Measurements from ENCODE around the gene ARHGAP24.
"Not testable (repeated sequence)": the region's sequence is repeated elsewhere in the genome, so short reads cannot be mapped to it uniquely, and the experiment has no call there.

The ARHGAP24 gene

GRCh38 chr4:86014599-86014998 is 539.6 kb downstream of the ARHGAP24 start:
- no peak overlapping the region for H3K4me3 ChIP-seq (ENCODE audit: control insufficient read depth in 1 of 7, extremely low read depth in 1 of 7, insufficient read depth in 4 of 7, low read depth in 2 of 7, low read length in 6 of 7)
- no peak overlapping the region for H3K27ac ChIP-seq (ENCODE audit: insufficient read depth in 1 of 2, low read depth in 1 of 2, low read length in 2 of 2, poor library complexity in 1 of 2, severe bottlenecking in 2 of 2)
- H3K4me1 ChIP-seq (ENCODE audit: control extremely low read depth in 1 of 4, control insufficient read depth in 4 of 4, insufficient read depth in 4 of 4, low read length in 3 of 4): peaks cover 0 to 1% (median 0%) of the 10 kb centered on the region in 4 experiments
- no peaks in the 10 kb centered on the region for H3K36me3 ChIP-seq (ENCODE audit: control insufficient read depth in 4 of 4, insufficient read depth in 4 of 4, low read length in 3 of 4)
- 95% methylated on average over 2 of the region's 5 CpGs for WGBS (ENCODE audit: insufficient coverage)
- ChIA-PET POLR2A (no interaction called here), CTCF (no interaction called here)
- no peaks in the 10 kb centered on the region for H3K9me3 ChIP-seq (ENCODE audit: control extremely low read depth in 1 of 5, control insufficient read depth in 4 of 5, insufficient read depth in 2 of 5, low read depth in 1 of 5, low read length in 4 of 5)
- DNase-seq: no peak
- H3K27me3 ChIP-seq (replicated peaks in 2 of 5; ENCODE audit: control insufficient read depth in 4 of 5, insufficient read depth in 5 of 5, low read length in 4 of 5): no peaks in the 10 kb centered on the region

- H3K27me3 ChIP-seq (replicated peaks in 2 of 5; ENCODE audit: control insufficient read depth in 4 of 5, insufficient read depth in 5 of 5, low read length in 4 of 5): no peaks in the 10 kb centered on the region
- H3K27ac ChIP-seq (ENCODE audit: insufficient read depth in 1 of 2, low read depth in 1 of 2, low read length in 2 of 2, poor library complexity in 1 of 2, severe bottlenecking in 2 of 2): no peak overlapping the region
- no peaks in the 10 kb centered on the region for H3K9me3 ChIP-seq (ENCODE audit: control extremely low read depth in 1 of 5, control insufficient read depth in 4 of 5, insufficient read depth in 2 of 5, low read depth in 1 of 5, low read length in 4 of 5)
- DNase-seq: no peak
- WGBS (ENCODE audit: insufficient coverage): no CpG with 5 or more reads among the region's 2 CpGs
- ChIA-PET POLR2A (no interaction called here), CTCF (no interaction called here)
- H3K4me3 ChIP-seq (ENCODE audit: control insufficient read depth in 1 of 7, extremely low read depth in 1 of 7, insufficient read depth in 4 of 7, low read depth in 2 of 7, low read length in 6 of 7): no peak overlapping the region
- H3K36me3 ChIP-seq (ENCODE audit: control insufficient read depth in 4 of 4, insufficient read depth in 4 of 4, low read length in 3 of 4): no peaks in the 10 kb centered on the region
- peaks cover 0 to 1% (median 0%) of the 10 kb centered on the region in 4 experiments for H3K4me1 ChIP-seq (ENCODE audit: control extremely low read depth in 1 of 4, control insufficient read depth in 4 of 4, insufficient read depth in 4 of 4, low read length in 3 of 4)
These were observed 540.7 kb downstream of the ARHGAP24 start for GRCh38 chr4:86015412-86016350.

- CTCF ChIA-PET: no interaction called here
- H3K27me3 ChIP-seq (replicated peaks in 2 of 5; ENCODE audit: control insufficient read depth in 4 of 5, insufficient read depth in 5 of 5, low read length in 4 of 5): no peaks in the 10 kb centered on the region
- DNase-seq: no peak
- no peaks in the 10 kb centered on the region for H3K36me3 ChIP-seq (ENCODE audit: control insufficient read depth in 4 of 4, insufficient read depth in 4 of 4, low read length in 3 of 4)
- no peak overlapping the region for H3K4me3 ChIP-seq (ENCODE audit: control insufficient read depth in 1 of 7, extremely low read depth in 1 of 7, insufficient read depth in 4 of 7, low read depth in 2 of 7, low read length in 6 of 7)
- no peak overlapping the region for H3K27ac ChIP-seq (ENCODE audit: insufficient read depth in 1 of 2, low read depth in 1 of 2, low read length in 2 of 2, poor library complexity in 1 of 2, severe bottlenecking in 2 of 2)
- POLR2A ChIA-PET: no interaction called here
- no CpG with 5 or more reads among the region's 1 CpG for WGBS (ENCODE audit: insufficient coverage)
- peaks cover 3 to 7% (median 5%) of the 10 kb centered on the region in 4 experiments for H3K4me1 ChIP-seq (ENCODE audit: control extremely low read depth in 1 of 4, control insufficient read depth in 4 of 4, insufficient read depth in 4 of 4, low read length in 3 of 4)
- no peaks in the 10 kb centered on the region for H3K9me3 ChIP-seq (ENCODE audit: control extremely low read depth in 1 of 5, control insufficient read depth in 4 of 5, insufficient read depth in 2 of 5, low read depth in 1 of 5, low read length in 4 of 5)
These were observed 544.4 kb downstream of the ARHGAP24 start for GRCh38 chr4:86019362-86019761.

GRCh38 chr4:86019906-86020305 is 545.0 kb downstream of the ARHGAP24 start:
- CTCF ChIA-PET: interaction anchor here (1.0 kb wide), 1 partner anchor 23 kb away, joined by 3 read pairs; no protein-coding TSS in a partner anchor

GRCh38 chr4:86021671-86022070 is 546.7 kb downstream of the ARHGAP24 start:
- DNase-seq; H3K36me3 ChIP-seq (ENCODE audit: control insufficient read depth in 4 of 4, insufficient read depth in 4 of 4, low read length in 3 of 4); POLR2A ChIA-PET; CTCF ChIA-PET; H3K9me3 ChIP-seq (ENCODE audit: control extremely low read depth in 1 of 5, control insufficient read depth in 4 of 5, insufficient read depth in 2 of 5, low read depth in 1 of 5, low read length in 4 of 5); H3K27me3 ChIP-seq (replicated peaks in 2 of 5; ENCODE audit: control insufficient read depth in 4 of 5, insufficient read depth in 5 of 5, low read length in 4 of 5); H3K27ac ChIP-seq (ENCODE audit: insufficient read depth in 1 of 2, low read depth in 1 of 2, low read length in 2 of 2, poor library complexity in 1 of 2, severe bottlenecking in 2 of 2); H3K4me3 ChIP-seq (ENCODE audit: control insufficient read depth in 1 of 7, extremely low read depth in 1 of 7, insufficient read depth in 4 of 7, low read depth in 2 of 7, low read length in 6 of 7): not testable (repeated sequence)
- peaks cover 5 to 13% (median 9%) of the 10 kb centered on the region in 4 experiments for H3K4me1 ChIP-seq (ENCODE audit: control extremely low read depth in 1 of 4, control insufficient read depth in 4 of 4, insufficient read depth in 4 of 4, low read length in 3 of 4)
- WGBS (ENCODE audit: insufficient coverage): 100% methylated on average over 8 of the region's 24 CpGs

More at GRCh38 chr4:86019906-86020305, 545.0 kb downstream of the ARHGAP24 start:
- Histone ChIP-seq H3K4me1 (ENCODE audit: control extremely low read depth in 1 of 4, control insufficient read depth in 4 of 4, insufficient read depth in 4 of 4, low read length in 3 of 4) (peaks cover 6 to 12% (median 7%) of the 10 kb centered on the region in 4 experiments), H3K36me3 (ENCODE audit: control insufficient read depth in 4 of 4, insufficient read depth in 4 of 4, low read length in 3 of 4) (no peaks in the 10 kb centered on the region), H3K27ac (ENCODE audit: insufficient read depth in 1 of 2, low read depth in 1 of 2, low read length in 2 of 2, poor library complexity in 1 of 2, severe bottlenecking in 2 of 2) (no peak overlapping the region), H3K4me3 (ENCODE audit: control insufficient read depth in 1 of 7, extremely low read depth in 1 of 7, insufficient read depth in 4 of 7, low read depth in 2 of 7, low read length in 6 of 7) (no peak overlapping the region), H3K9me3 (ENCODE audit: control extremely low read depth in 1 of 5, control insufficient read depth in 4 of 5, insufficient read depth in 2 of 5, low read depth in 1 of 5, low read length in 4 of 5) (no peaks in the 10 kb centered on the region), H3K27me3 (replicated peaks in 2 of 5; ENCODE audit: control insufficient read depth in 4 of 5, insufficient read depth in 5 of 5, low read length in 4 of 5) (no peaks in the 10 kb centered on the region)
- POLR2A ChIA-PET: no interaction called here
- DNase-seq: no peak

- no peaks in the 10 kb centered on the region for H3K27me3 ChIP-seq (replicated peaks in 2 of 5; ENCODE audit: control insufficient read depth in 4 of 5, insufficient read depth in 5 of 5, low read length in 4 of 5)
- no peak overlapping the region for H3K27ac ChIP-seq (ENCODE audit: insufficient read depth in 1 of 2, low read depth in 1 of 2, low read length in 2 of 2, poor library complexity in 1 of 2, severe bottlenecking in 2 of 2)
- no peaks in the 10 kb centered on the region for H3K9me3 ChIP-seq (ENCODE audit: control extremely low read depth in 1 of 5, control insufficient read depth in 4 of 5, insufficient read depth in 2 of 5, low read depth in 1 of 5, low read length in 4 of 5)
- H3K4me1 ChIP-seq (ENCODE audit: control extremely low read depth in 1 of 4, control insufficient read depth in 4 of 4, insufficient read depth in 4 of 4, low read length in 3 of 4): peaks cover 5 to 13% (median 9%) of the 10 kb centered on the region in 4 experiments
- no peaks in the 10 kb centered on the region for H3K36me3 ChIP-seq (ENCODE audit: control insufficient read depth in 4 of 4, insufficient read depth in 4 of 4, low read length in 3 of 4)
- POLR2A ChIA-PET: no interaction called here
- no peak for DNase-seq
- no peak overlapping the region for H3K4me3 ChIP-seq (ENCODE audit: control insufficient read depth in 1 of 7, extremely low read depth in 1 of 7, insufficient read depth in 4 of 7, low read depth in 2 of 7, low read length in 6 of 7)
- WGBS (ENCODE audit: insufficient coverage): 95% methylated on average over 7 of the region's 8 CpGs
- CTCF ChIA-PET: no interaction called here
These were observed 551.8 kb downstream of the ARHGAP24 start for GRCh38 chr4:86026720-86027119.

- H3K9me3 ChIP-seq (ENCODE audit: control extremely low read depth in 1 of 5, control insufficient read depth in 4 of 5, insufficient read depth in 2 of 5, low read depth in 1 of 5, low read length in 4 of 5): no peaks in the 10 kb centered on the region
- H3K27ac ChIP-seq (ENCODE audit: insufficient read depth in 1 of 2, low read depth in 1 of 2, low read length in 2 of 2, poor library complexity in 1 of 2, severe bottlenecking in 2 of 2): no peak overlapping the region
- no peak overlapping the region for H3K4me3 ChIP-seq (ENCODE audit: control insufficient read depth in 1 of 7, extremely low read depth in 1 of 7, insufficient read depth in 4 of 7, low read depth in 2 of 7, low read length in 6 of 7)
- CTCF ChIA-PET: interaction anchor here (1.1 to 2.7 kb wide), 2 partner anchors 11 to 13 kb away, joined by 4 to 12 read pairs; no protein-coding TSS in a partner anchor
- POLR2A ChIA-PET: no interaction called here
- no peak for DNase-seq
- 100% methylated on average over 1 of the region's 3 CpGs for WGBS (ENCODE audit: insufficient coverage)
- no peaks in the 10 kb centered on the region for H3K27me3 ChIP-seq (replicated peaks in 2 of 5; ENCODE audit: control insufficient read depth in 4 of 5, insufficient read depth in 5 of 5, low read length in 4 of 5)
- H3K4me1 ChIP-seq (ENCODE audit: control extremely low read depth in 1 of 4, control insufficient read depth in 4 of 4, insufficient read depth in 4 of 4, low read length in 3 of 4): peaks cover 6 to 33% (median 21%) of the 10 kb centered on the region in 4 experiments
- H3K36me3 ChIP-seq (ENCODE audit: control insufficient read depth in 4 of 4, insufficient read depth in 4 of 4, low read length in 3 of 4): no peaks in the 10 kb centered on the region
These were observed 557.0 kb downstream of the ARHGAP24 start for GRCh38 chr4:86031927-86032326.

Data from common myeloid progenitor, CD34-positive (primary cell).